GM12873 (cell line): ENCODE measurements around the gene LCE1B.

Source experiments
- TF ChIP-seq, protein P1 (sequence below): IDR thresholded peaks from 2 replicates; pipeline ENCODE4 v1.5.1; 2012; ENCODE audit warnings: low read depth, mild to moderate bottlenecking, moderate library complexity, low read length, control low read depth; ENCODE audit not compliant: insufficient read depth; ENCODE audit errors: missing control alignments

LCE1B gene

DNA sequence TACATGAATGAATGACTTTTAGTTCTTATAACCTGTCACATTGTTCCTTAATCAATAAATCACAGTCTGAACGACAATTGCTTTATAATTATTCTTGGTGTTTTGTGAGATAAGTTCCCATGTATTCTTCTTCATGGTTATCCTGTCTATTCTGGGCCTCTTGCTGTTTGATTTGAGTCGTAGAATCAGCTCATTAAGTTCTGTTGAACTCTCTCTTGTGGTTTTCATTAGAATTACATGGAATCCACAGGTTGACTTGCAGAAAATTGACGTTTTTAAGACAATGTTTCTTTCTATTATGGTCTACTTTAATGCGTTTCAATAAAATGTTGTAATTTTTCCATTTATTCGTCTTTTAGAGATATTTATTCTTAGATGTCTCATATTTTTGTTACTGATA lies 11.5 kb downstream of the LCE1B start:
- TF ChIP-seq, protein P1, sequence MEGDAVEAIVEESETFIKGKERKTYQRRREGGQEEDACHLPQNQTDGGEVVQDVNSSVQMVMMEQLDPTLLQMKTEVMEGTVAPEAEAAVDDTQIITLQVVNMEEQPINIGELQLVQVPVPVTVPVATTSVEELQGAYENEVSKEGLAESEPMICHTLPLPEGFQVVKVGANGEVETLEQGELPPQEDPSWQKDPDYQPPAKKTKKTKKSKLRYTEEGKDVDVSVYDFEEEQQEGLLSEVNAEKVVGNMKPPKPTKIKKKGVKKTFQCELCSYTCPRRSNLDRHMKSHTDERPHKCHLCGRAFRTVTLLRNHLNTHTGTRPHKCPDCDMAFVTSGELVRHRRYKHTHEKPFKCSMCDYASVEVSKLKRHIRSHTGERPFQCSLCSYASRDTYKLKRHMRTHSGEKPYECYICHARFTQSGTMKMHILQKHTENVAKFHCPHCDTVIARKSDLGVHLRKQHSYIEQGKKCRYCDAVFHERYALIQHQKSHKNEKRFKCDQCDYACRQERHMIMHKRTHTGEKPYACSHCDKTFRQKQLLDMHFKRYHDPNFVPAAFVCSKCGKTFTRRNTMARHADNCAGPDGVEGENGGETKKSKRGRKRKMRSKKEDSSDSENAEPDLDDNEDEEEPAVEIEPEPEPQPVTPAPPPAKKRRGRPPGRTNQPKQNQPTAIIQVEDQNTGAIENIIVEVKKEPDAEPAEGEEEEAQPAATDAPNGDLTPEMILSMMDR = no peak

- TF ChIP-seq, protein P1 = no peak
Measured at GRCh38 chr1:152824964-152825363, 13.2 kb downstream of the LCE1B start.

- TF ChIP-seq, protein P1 = no peak
Measured at GRCh38 chr1:152827173-152827572, 15.4 kb downstream of the LCE1B start, which contains the start of gene LCE1A. Gene LCE1A (plus strand): TSS chr1:152827473. CDS start chr1:152827473, 0 bp downstream.

DNA sequence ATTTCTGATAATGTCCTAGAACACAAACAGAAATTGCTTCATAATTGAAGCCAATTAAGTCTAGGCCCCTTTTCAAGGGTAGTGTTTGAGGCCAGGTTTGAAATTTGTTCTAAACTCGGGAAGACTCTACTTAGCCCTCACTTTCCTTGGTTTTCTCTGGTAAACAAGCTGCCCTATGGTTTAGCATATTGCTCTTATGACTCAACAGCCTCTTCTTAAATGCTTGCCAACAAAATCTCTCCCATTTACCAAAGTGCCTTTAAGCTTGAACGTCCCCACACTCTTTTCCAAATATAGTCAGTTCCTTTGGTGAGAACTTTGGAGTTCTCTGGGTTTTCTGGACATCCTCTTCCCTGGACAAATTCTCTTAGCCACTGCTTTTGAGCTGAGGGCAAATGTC lies 25.1 kb downstream of the LCE1B start:
- TF ChIP-seq, protein P1 = no peak

DNA sequence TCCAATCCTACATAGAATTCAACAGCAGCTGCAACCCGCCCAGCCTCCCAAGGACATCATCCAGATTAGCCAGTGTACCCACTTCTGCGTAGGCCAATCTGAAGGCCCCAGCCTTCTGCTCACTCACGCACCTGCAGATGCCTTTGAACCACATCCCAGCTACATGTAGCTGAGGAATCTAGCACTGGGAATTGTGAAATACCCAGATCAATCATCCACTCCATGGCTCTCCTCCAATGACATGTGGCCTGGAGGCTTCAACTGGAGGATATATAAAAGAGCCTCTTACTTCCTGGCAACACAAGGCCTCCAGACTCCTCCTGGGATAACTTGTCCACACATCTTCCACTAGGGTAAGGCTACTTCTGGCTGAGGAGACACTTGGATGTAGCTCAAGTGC lies 30.8 kb downstream of the LCE1B start, which contains the start of gene LCE6A:
Gene LCE6A, plus strand, starts transcription at position 301 of the 400 bp plus-strand sequence. CDS start 665 bp downstream, outside the sequence.
- TF ChIP-seq, protein P1 = no peak

DNA sequence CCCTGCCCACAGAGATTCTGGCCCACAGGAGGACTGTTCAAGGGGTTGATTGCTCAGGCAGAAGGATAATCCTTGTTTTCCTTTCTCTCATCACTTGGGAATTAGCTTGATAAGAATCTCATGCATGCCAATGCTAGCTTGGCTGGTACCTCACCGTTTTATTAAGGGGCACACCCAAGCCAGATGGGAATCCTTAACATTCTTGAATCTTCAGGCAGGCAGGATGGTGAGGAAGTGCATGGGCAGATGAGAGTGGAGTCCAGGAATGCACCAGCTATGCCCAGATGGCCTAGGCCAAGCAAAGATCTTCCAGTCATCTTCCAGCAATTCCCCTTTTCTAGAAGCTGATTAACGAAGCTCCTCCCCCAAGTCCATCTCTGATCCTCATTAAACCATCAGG lies 43.9 kb downstream of the LCE1B start:
- TF ChIP-seq, protein P1 = no peak

DNA sequence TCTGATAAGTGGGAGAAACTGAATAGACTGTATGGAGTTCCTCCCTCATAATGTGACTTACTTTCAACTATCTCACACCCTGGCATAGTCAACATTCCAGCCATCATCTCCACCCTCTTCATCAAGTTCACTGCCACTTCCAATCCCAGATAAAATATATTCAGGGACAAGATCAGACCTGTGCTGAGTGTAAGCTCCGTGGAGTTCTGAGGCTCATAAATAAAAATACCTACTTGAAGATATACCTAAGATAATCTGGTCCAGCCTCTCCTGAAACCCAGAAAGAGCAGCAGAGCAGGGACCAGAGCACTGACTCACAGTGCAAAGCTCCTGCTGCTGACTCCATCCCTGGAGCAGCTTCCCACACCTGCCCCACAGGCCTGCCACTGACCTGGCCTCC lies 46.3 kb downstream of the LCE1B start:
- TF ChIP-seq, protein P1 = no peak
